Esophagus squamous epithelium (tissue), 4 donors: ENCODE results near the gene PPIB.

Source experiments
- CTCF ChIP-seq, 6 experiments: fragments of 450-650 bp in 4 of 6; fragments of 200-600 bp in 2 of 6; sonication (generic) in 2 of 6; IDR thresholded peaks; one replicate each; pipeline ENCODE4 v1.5.1; 2016 to 2019; ENCODE audit warnings: antibody characterized with exemption in 6 of 6, mild to moderate bottlenecking in 4 of 6, moderate library complexity in 4 of 6
- POLR2A ChIP-seq, 4 donors: fragments of 450-650 bp; IDR thresholded peaks; one replicate each; pipeline ENCODE4 v1.6.1; 2017; ENCODE audit warnings: antibody characterized with exemption in 4 of 4, mild to moderate bottlenecking in 4 of 4, moderate library complexity in 3 of 4

- no peak for TF ChIP-seq CTCF (IDR thresholded peaks at IDR 0.05)
- TF ChIP-seq POLR2A (IDR thresholded peaks at IDR 0.05) = no peak
Measured at GRCh38 chr15:64144565-64145281, 18.1 kb downstream of the PPIB start.
